H9 (cell line): ENCODE results near the gene FBXL13. TPM values are rescaled to one million over a fixed set of nuclear protein-coding genes. Genes with fewer than 3 reads are reported as not detected.

Source experiments
- DNase-seq: peaks from one replicate; pipeline ENCODE4 v3.0.0-alpha.2; 2017
- H2AFZ ChIP-seq: one replicate; pipeline ENCODE4 v1.6.1; 2013; ENCODE audit warnings: mild to moderate bottlenecking, low read length, control low read depth, moderate library complexity
- H2AK5ac ChIP-seq: 2 replicates; pipeline ENCODE4 v1.6.1; 2013; ENCODE audit warnings: low read length, control low read depth, mixed read lengths; ENCODE audit not compliant: insufficient read length
- H2BK120ac ChIP-seq: one replicate; pipeline ENCODE4 v1.6.1; 2013; ENCODE audit warnings: low read depth, mild to moderate bottlenecking, low read length, control low read depth, inconsistent platforms; ENCODE audit not compliant: poor library complexity, severe bottlenecking
- H2BK12ac ChIP-seq: 2 replicates; pipeline ENCODE4 v1.6.1; 2013; ENCODE audit warnings: low read length, control low read depth, mixed read lengths, low read depth; ENCODE audit not compliant: insufficient read length
- H2BK15ac ChIP-seq: 2 replicates; pipeline ENCODE4 v1.6.1; 2013; ENCODE audit warnings: low read depth, low read length, control low read depth
- H2BK20ac ChIP-seq: one replicate; pipeline ENCODE4 v1.6.1; 2013; ENCODE audit warnings: low read depth, mild to moderate bottlenecking, low read length, control low read depth, inconsistent platforms; ENCODE audit not compliant: poor library complexity, severe bottlenecking
- H2BK5ac ChIP-seq: 2 replicates; pipeline ENCODE4 v1.6.1; 2013; ENCODE audit warnings: low read length, control low read depth, mixed read lengths; ENCODE audit not compliant: insufficient read length
- H3K14ac ChIP-seq: 2 replicates; pipeline ENCODE4 v1.6.1; 2013; ENCODE audit warnings: low read length, control low read depth; ENCODE audit not compliant: insufficient read depth
- H3K18ac ChIP-seq: 2 replicates; pipeline ENCODE4 v1.6.1; 2013; ENCODE audit warnings: low read depth, mild to moderate bottlenecking, mixed read lengths, low read length, control low read depth; ENCODE audit not compliant: insufficient read length
- H3K23ac ChIP-seq: 2 replicates; pipeline ENCODE4 v1.6.1; 2013; ENCODE audit warnings: low read length, control low read depth, mixed read lengths, low read depth; ENCODE audit not compliant: insufficient read length
- H3K23me2 ChIP-seq: 2 replicates; pipeline ENCODE4 v1.6.1; 2013; ENCODE audit warnings: low read depth, mild to moderate bottlenecking, mixed read lengths, low read length, control low read depth; ENCODE audit not compliant: insufficient read length, poor library complexity, severe bottlenecking
- H3K27ac ChIP-seq: 2 replicates; pipeline ENCODE4 v1.5.1; 2013; ENCODE audit warnings: low read length, control low read depth, mixed read lengths, low read depth; ENCODE audit not compliant: insufficient read length
- H3K27me3 ChIP-seq: 2 replicates; pipeline ENCODE4 v1.6.1; 2013; ENCODE audit warnings: low read length, control low read depth, inconsistent platforms; ENCODE audit not compliant: insufficient read depth
- H3K4ac ChIP-seq: 2 replicates; pipeline ENCODE4 v1.6.1; 2013; ENCODE audit warnings: low read depth, mild to moderate bottlenecking, control low read depth, inconsistent platforms, low read length, moderate library complexity
- H3K4me1 ChIP-seq: 2 replicates; pipeline ENCODE4 v1.6.1; 2013; ENCODE audit warnings: low read length, control low read depth, inconsistent platforms; ENCODE audit not compliant: insufficient read depth
- H3K4me2 ChIP-seq: 2 replicates; pipeline ENCODE4 v1.6.1; 2013; ENCODE audit warnings: low read length, control low read depth, mixed read lengths; ENCODE audit not compliant: insufficient read length, insufficient read depth
- H3K56ac ChIP-seq: 2 replicates; pipeline ENCODE4 v1.6.1; 2013; ENCODE audit warnings: low read depth, mild to moderate bottlenecking, mixed read lengths, low read length, control low read depth; ENCODE audit not compliant: insufficient read length
- H3K79me1 ChIP-seq: 2 replicates; pipeline ENCODE4 v1.6.1; 2013; ENCODE audit warnings: low read depth, mild to moderate bottlenecking, moderate library complexity, low read length, control low read depth, inconsistent platforms; ENCODE audit not compliant: insufficient read depth, poor library complexity, severe bottlenecking
- H3K79me2 ChIP-seq: 2 replicates; pipeline ENCODE4 v1.6.1; 2013; ENCODE audit warnings: low read length, control low read depth, inconsistent platforms; ENCODE audit not compliant: insufficient read depth
- H3K9ac ChIP-seq: 2 replicates; pipeline ENCODE4 v1.6.1; 2013; ENCODE audit warnings: low read length, control low read depth, mixed read lengths; ENCODE audit not compliant: insufficient read length; ENCODE audit errors: extremely low read depth
- H3K9me3 ChIP-seq: one replicate; pipeline ENCODE4 v1.6.1; 2013; ENCODE audit warnings: low read depth, low read length, inconsistent platforms; ENCODE audit not compliant: control insufficient read depth
- H3T11ph ChIP-seq: one replicate; pipeline ENCODE4 v1.6.1; 2013; ENCODE audit warnings: mild to moderate bottlenecking, low read length, control low read depth, inconsistent platforms
- H4K20me1 ChIP-seq: one replicate; pipeline ENCODE4 v1.6.1; 2013; ENCODE audit not compliant: control insufficient read depth, insufficient read length, insufficient read depth
- H4K5ac ChIP-seq: 2 replicates; pipeline ENCODE4 v1.6.1; 2013; ENCODE audit warnings: low read depth, mild to moderate bottlenecking, mixed read lengths, low read length, control low read depth; ENCODE audit not compliant: insufficient read length
- H4K8ac ChIP-seq: replicated peaks from 2 replicates; pipeline ENCODE4 v1.6.1; 2013; ENCODE audit warnings: low read length, control low read depth, mixed read lengths, low read depth; ENCODE audit not compliant: insufficient read length
- H4K91ac ChIP-seq: 2 replicates; pipeline ENCODE4 v1.6.1; 2013; ENCODE audit warnings: low read depth, mild to moderate bottlenecking, moderate library complexity, mixed read lengths, low read length, control low read depth; ENCODE audit not compliant: insufficient read length
- H3K27ac Mint-ChIP-seq, 3 experiments: 2 replicates in 2 of 3; 3 replicates in 1 of 3; pipeline ENCODE4 v1.8.0; 2020 to 2021; ENCODE audit warnings: mixed read lengths in 3 of 3, mild to moderate bottlenecking in 1 of 3, moderate library complexity in 1 of 3
- H3K27me3 Mint-ChIP-seq: 2 replicates; pipeline ENCODE4 v1.8.0; 2021; ENCODE audit warnings: low read depth, mild to moderate bottlenecking, moderate library complexity, mixed read lengths
- H3K36me3 Mint-ChIP-seq, 3 experiments: 2 replicates in 2 of 3; 3 replicates in 1 of 3; pipeline ENCODE4 v1.8.0; 2020 to 2021; ENCODE audit warnings: low read depth in 3 of 3, mixed read lengths in 3 of 3; ENCODE audit not compliant: insufficient read depth in 1 of 3
- H3K4me1 Mint-ChIP-seq, 2 experiments: 2 replicates each; pipeline ENCODE4 v1.8.0; 2020; ENCODE audit warnings: mixed read lengths in 2 of 2
- H3K4me3 Mint-ChIP-seq, 2 experiments: 2 replicates in 1 of 2; 3 replicates in 1 of 2; pipeline ENCODE4 v1.8.0; 2020 to 2021; ENCODE audit warnings: mild to moderate bottlenecking in 2 of 2, mixed read lengths in 2 of 2, moderate library complexity in 1 of 2
- H3K9me3 Mint-ChIP-seq, 2 experiments: 2 replicates in 1 of 2; 3 replicates in 1 of 2; pipeline ENCODE4 v1.8.0; 2020; ENCODE audit warnings: mild to moderate bottlenecking in 2 of 2, mixed read lengths in 2 of 2, moderate library complexity in 1 of 2
- CTCF ChIP-seq: fragments of 200-600 bp; sonication (generic); conservative IDR thresholded peaks from 3 replicates; pipeline ENCODE4 v1.8.0; 2021; ENCODE audit warnings: antibody characterized with exemption, mild to moderate bottlenecking
- WGBS: extraction: QIAGEN DNeasy Blood & Tissue Kit; methylation state at CpG from one replicate; pipeline ENCODE4 v1.1.7; 2013; ENCODE audit warnings: missing lambda C conversion rate, low lambda C conversion rate, mixed read lengths; ENCODE audit not compliant: insufficient read length; ENCODE audit errors: extremely low coverage; 5-methylcytosine and 5-hydroxymethylcytosine counted together
- total RNA-seq: library from RNA; stranded (reverse); gene quantifications from 2 replicates; pipeline ENCODE4 v1.2.1, GENCODE V29; 2021

Gene FBXL13
- total RNA-seq, 1 experiment from 2014 or later: 4.4 TPM

- Mint-ChIP-seq H3K27ac (no peak overlapping the region), H3K36me3 (no peaks in the 10 kb centered on the region), H3K9me3 (no peaks in the 10 kb centered on the region), H3K27me3 (no peaks in the 10 kb centered on the region), H3K4me1 (no peaks in the 10 kb centered on the region), H3K4me3 (no peak overlapping the region)
- Histone ChIP-seq H3K9me3 (no peaks in the 10 kb centered on the region), H2AFZ (no peak overlapping the region), H3K14ac (no peak overlapping the region), H3K9ac (no peak overlapping the region), H2BK15ac (no peak overlapping the region), H3K27me3 (no peaks in the 10 kb centered on the region), H3K4me1 (no peaks in the 10 kb centered on the region), H2BK120ac (no peak overlapping the region), H3K4me2 (no peak overlapping the region), H4K8ac (no peak overlapping the region), H3K23ac (no peak overlapping the region), H2BK20ac (no peak overlapping the region), H3K79me2 (no peaks in the 10 kb centered on the region), H4K5ac (no peak overlapping the region), H3K56ac (no peak overlapping the region), H3T11ph (no peak overlapping the region), H3K79me1 (no peaks in the 10 kb centered on the region), H3K18ac (no peak overlapping the region), H2AK5ac (no peak overlapping the region), H3K4ac (no peak overlapping the region), H2BK5ac (no peak overlapping the region), H3K27ac (no peak overlapping the region), H4K91ac (no peak overlapping the region), H2BK12ac (no peak overlapping the region), H3K23me2 (no peaks in the 10 kb centered on the region), H4K20me1 (no peaks in the 10 kb centered on the region)
- DNase-seq: no peak
- WGBS: no CpG with 5 or more reads among the region's 6 CpGs
- no peak for TF ChIP-seq CTCF
These were observed 238.2 kb downstream of the FBXL13 start for GRCh38 chr7:102836191-102836919.
